HUES6 (cell line): ENCODE results near the gene FRMD8.

Experiments used
- H3K27ac ChIP-seq: 2 replicates; pipeline ENCODE4 v1.7.0; 2013; ENCODE audit warnings: low read depth, mild to moderate bottlenecking, low read length, inconsistent platforms
- H3K27me3 ChIP-seq: 2 replicates; pipeline ENCODE4 v1.6.1; 2013; ENCODE audit warnings: low read length; ENCODE audit not compliant: control insufficient read depth, insufficient read depth
- H3K36me3 ChIP-seq: 2 replicates; pipeline ENCODE4 v1.6.1; 2013; ENCODE audit warnings: low read length; ENCODE audit not compliant: control insufficient read depth, insufficient read depth
- H3K4me1 ChIP-seq: 2 replicates; pipeline ENCODE4 v1.6.1; 2013; ENCODE audit warnings: low read length; ENCODE audit not compliant: control insufficient read depth, insufficient read depth
- H3K4me3 ChIP-seq: 2 replicates; pipeline ENCODE4 v1.5.1; 2013; ENCODE audit warnings: low read depth, low read length
- H3K9ac ChIP-seq: one replicate; pipeline ENCODE4 v1.6.1; 2013; ENCODE audit warnings: mild to moderate bottlenecking, low read length
- H3K9me3 ChIP-seq: 2 replicates; pipeline ENCODE4 v1.6.1; 2013; ENCODE audit warnings: low read depth, low read length; ENCODE audit not compliant: control insufficient read depth, insufficient read depth

Gene FRMD8

GRCh38 chr11:65376138-65376713 is 10.2 kb upstream of the FRMD8 start:
- Histone ChIP-seq H3K4me1 (no peaks in the 10 kb centered on the region; the same call in 1 of the 2 replicates), H3K4me3 (no peak overlapping the region), H3K27ac (no peak overlapping the region), H3K27me3 (no peaks in the 10 kb centered on the region), H3K9me3 (no peaks in the 10 kb centered on the region), H3K9ac (no peak overlapping the region), H3K36me3 (no peaks in the 10 kb centered on the region)

- Histone ChIP-seq H3K36me3 (no peaks in the 10 kb centered on the region), H3K27me3 (no peaks in the 10 kb centered on the region), H3K9me3 (no peaks in the 10 kb centered on the region), H3K9ac (no peak overlapping the region), H3K4me1 (peaks cover 3% of the 10 kb centered on the region), H3K27ac (no peak overlapping the region), H3K4me3 (no peak overlapping the region)
Measured at GRCh38 chr11:65377036-65377435, 9.4 kb upstream of the FRMD8 start.

GRCh38 chr11:65377777-65378176 is 8.7 kb upstream of the FRMD8 start:
- Histone ChIP-seq H3K4me1 (peaks cover 10% of the 10 kb centered on the region), H3K4me3 (no peak overlapping the region), H3K36me3 (no peaks in the 10 kb centered on the region), H3K9ac (no peak overlapping the region), H3K27ac (no peak overlapping the region), H3K27me3 (no peaks in the 10 kb centered on the region), H3K9me3 (no peaks in the 10 kb centered on the region)

- Histone ChIP-seq H3K27ac (no peak overlapping the region), H3K27me3 (no peaks in the 10 kb centered on the region), H3K4me1 (peaks cover 16% of the 10 kb centered on the region), H3K9me3 (no peaks in the 10 kb centered on the region), H3K4me3 (no peak overlapping the region), H3K9ac (no peak overlapping the region), H3K36me3 (no peaks in the 10 kb centered on the region)
Measured at GRCh38 chr11:65378208-65378927, 8.1 kb upstream of the FRMD8 start.

- no peaks in the 10 kb centered on the region for H3K27me3 ChIP-seq
- H3K4me3 ChIP-seq: no peak overlapping the region
- peaks cover 18% of the 10 kb centered on the region for H3K4me1 ChIP-seq
- H3K27ac ChIP-seq: no peak overlapping the region
- H3K9me3 ChIP-seq: no peaks in the 10 kb centered on the region
- H3K9ac ChIP-seq: no peak overlapping the region
- H3K36me3 ChIP-seq: no peaks in the 10 kb centered on the region
Measured at GRCh38 chr11:65378928-65379638, 7.4 kb upstream of the FRMD8 start.

GRCh38 chr11:65379698-65380459 is 6.6 kb upstream of the FRMD8 start:
- H3K27me3 ChIP-seq: no peaks in the 10 kb centered on the region
- H3K9me3 ChIP-seq: no peaks in the 10 kb centered on the region
- H3K36me3 ChIP-seq: no peaks in the 10 kb centered on the region
- no peak overlapping the region for H3K27ac ChIP-seq
- H3K4me3 ChIP-seq: no peak overlapping the region
- H3K4me1 ChIP-seq: peaks cover 21% of the 10 kb centered on the region
- no peak overlapping the region for H3K9ac ChIP-seq

DNA sequence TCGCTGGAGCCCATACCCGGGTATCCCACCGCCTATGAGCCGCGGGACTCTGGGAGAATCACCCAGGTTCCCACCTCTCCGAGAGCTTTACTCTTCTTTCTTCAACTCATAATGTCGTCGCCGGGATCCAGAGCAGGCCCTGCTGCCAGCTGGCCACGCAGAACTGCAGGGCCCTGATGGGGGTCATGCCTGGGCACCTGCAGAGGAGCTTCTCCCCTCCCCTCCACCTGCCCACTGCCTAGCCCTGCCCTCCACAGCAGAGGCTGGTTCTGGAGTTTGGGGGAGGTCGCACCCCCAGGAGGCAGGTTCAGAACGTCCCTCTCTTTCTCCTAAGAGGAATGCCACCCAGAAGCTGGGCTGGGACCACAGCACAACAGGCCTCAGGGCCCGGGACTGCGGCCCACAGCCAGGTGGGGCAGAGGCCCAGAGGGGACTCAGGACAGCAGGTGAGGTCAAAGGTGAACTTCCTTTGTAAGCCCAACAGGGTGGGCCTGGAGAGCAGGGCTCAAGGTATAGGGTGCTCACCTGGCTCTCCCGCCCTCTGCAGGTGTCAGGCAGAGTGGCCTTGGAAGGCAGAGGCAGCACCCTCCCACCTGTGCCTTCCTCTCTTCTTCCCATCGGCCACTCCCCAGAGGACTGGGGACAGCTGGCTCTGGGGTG is 5.8 kb upstream of the FRMD8 start:
- no peaks in the 10 kb centered on the region for H3K36me3 ChIP-seq
- H3K9ac ChIP-seq: no peak overlapping the region
- no peak overlapping the region for H3K4me3 ChIP-seq
- no peak overlapping the region for H3K27ac ChIP-seq
- H3K27me3 ChIP-seq: no peaks in the 10 kb centered on the region
- no peaks in the 10 kb centered on the region for H3K9me3 ChIP-seq
- peaks cover 25% of the 10 kb centered on the region for H3K4me1 ChIP-seq

- H3K4me3 ChIP-seq: peak overlapping the region; percentile 33; the same call in 1 of the 2 replicates
- H3K27ac ChIP-seq: peak overlapping the region; percentile 84; the same call in 1 of the 2 replicates
- H3K4me1 ChIP-seq: peaks cover 28% of the 10 kb centered on the region
- H3K27me3 ChIP-seq: no peaks in the 10 kb centered on the region
- H3K9me3 ChIP-seq: no peaks in the 10 kb centered on the region
- H3K36me3 ChIP-seq: no peaks in the 10 kb centered on the region
- H3K9ac ChIP-seq: peak overlapping the region; percentile 55
Measured at GRCh38 chr11:65381716-65382032, 4.8 kb upstream of the FRMD8 start.

- Histone ChIP-seq H3K4me1 (peaks cover 28% of the 10 kb centered on the region), H3K9me3 (no peaks in the 10 kb centered on the region), H3K4me3 (peak within 1 kb of the TSS; percentile 33), H3K36me3 (no peaks in the 10 kb centered on the region), H3K27ac (peak within 1 kb of the TSS; percentile 84; the same call in 1 of the 2 replicates), H3K9ac (peak within 1 kb of the TSS; percentile 55), H3K27me3 (no peaks in the 10 kb centered on the region)
Measured at GRCh38 chr11:65382033-65382803, 4.2 kb upstream of the FRMD8 start, which contains the start of gene SLC25A45. Gene SLC25A45 (minus strand): TSS chr11:65382646. CDS start chr11:65381951, 695 bp downstream.

DNA sequence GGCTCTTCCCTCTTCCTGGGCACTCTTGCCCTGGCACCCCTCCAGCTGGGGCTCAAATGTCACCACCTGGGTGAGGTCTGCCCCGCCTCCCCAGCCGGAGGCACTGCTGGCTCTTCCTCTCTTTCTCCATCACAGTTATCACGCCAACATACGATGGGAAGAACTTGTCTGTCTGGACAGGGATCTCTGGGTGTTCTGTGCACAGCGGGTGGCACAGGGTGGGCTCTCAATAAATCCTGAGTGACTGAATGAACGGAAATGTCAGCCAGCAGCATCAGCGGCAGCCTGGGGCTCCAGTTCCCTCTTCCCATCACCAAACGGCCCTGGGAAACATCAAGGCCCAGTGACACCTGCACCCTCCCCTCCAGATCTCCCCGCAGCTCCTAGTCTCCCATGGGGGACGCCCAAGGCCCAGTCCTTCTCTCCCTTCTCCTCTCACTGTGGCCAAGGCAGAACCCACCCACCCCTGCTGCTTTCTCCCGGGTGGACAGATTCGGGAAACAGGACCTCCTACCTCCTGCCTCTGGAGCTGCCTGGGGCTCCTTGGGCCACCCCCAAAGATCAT is 3.6 kb upstream of the FRMD8 start:
- Histone ChIP-seq H3K9ac (peak overlapping the region; percentile 55), H3K4me3 (peak overlapping the region; percentile 33), H3K27ac (peak overlapping the region; percentile 84; the same call in 1 of the 2 replicates)

More for the DNA sequence above, 3.6 kb upstream of the FRMD8 start:
- peaks cover 28% of the 10 kb centered on the region for H3K4me1 ChIP-seq
- no peaks in the 10 kb centered on the region for H3K9me3 ChIP-seq
- no peaks in the 10 kb centered on the region for H3K27me3 ChIP-seq
- no peaks in the 10 kb centered on the region for H3K36me3 ChIP-seq
